ENCODE data around the gene ANKRD27. TPM values are rescaled to one million over a fixed set of nuclear protein-coding genes. Genes with fewer than 3 reads are reported as not detected.
"Not testable (repeated sequence)": the region's sequence is repeated elsewhere in the genome, so short reads cannot be mapped to it uniquely, and the experiment has no call there.

Gene ANKRD27
- total RNA-seq, 1 experiment from 2014 or later = 48.1 TPM

- H3K27me3 ChIP-seq (ENCODE audit: insufficient read depth, low read length); H3K4me2 ChIP-seq (ENCODE audit: low read length); H3K4me3 ChIP-seq (replicated peaks in 1 of 2; ENCODE audit: low read depth in 1 of 2, low read length in 2 of 2); DNase-seq (ENCODE audit: low read depth, low spot score); H3K9me2 ChIP-seq (ENCODE audit: insufficient read depth); POLR2A ChIA-PET; H3K9me3 ChIP-seq (ENCODE audit: control insufficient read depth in 1 of 2, insufficient read depth in 1 of 2, low read depth in 1 of 2, low read length in 2 of 2); H3K27ac ChIP-seq (ENCODE audit: low read depth, low read length); H3K4me1 ChIP-seq (ENCODE audit: control insufficient read depth in 1 of 2, insufficient read depth in 2 of 2, low read length in 2 of 2); BruUV-seq (replicated peaks); H2AFZ ChIP-seq (ENCODE audit: low read depth, low read length, poor library complexity, severe bottlenecking); H4K20me1 ChIP-seq (ENCODE audit: insufficient read depth); ATAC-seq; H3K9ac ChIP-seq (ENCODE audit: low read length): not testable (repeated sequence)
- intact Hi-C loops (cut with micrococcal nuclease) = loop anchor here (5.0 kb wide), 1 partner anchor 49 kb away; no protein-coding TSS in a partner anchor
- CTCF ChIA-PET = interaction anchor here (0.7 to 0.8 kb wide), 2 partner anchors 88 to 315 kb away, joined by 3 read pairs; partner anchors contain the start of gene CEP89
- H3K79me2 ChIP-seq (ENCODE audit: insufficient read depth, low read length) = peaks cover 52% of the 10 kb centered on the region
- H3K36me3 ChIP-seq (ENCODE audit: control insufficient read depth in 1 of 2, insufficient read depth in 2 of 2, low read length in 2 of 2) = peaks cover 4 to 11% of the 10 kb centered on the region in 2 experiments; a peak in 3 of 4 replicates
- RAD21 ChIA-PET (ENCODE audit: low non-redundant PET in 1 of 2, low total read pairs in 2 of 2, uncharacterized antibody in 2 of 2, unreplicated experiment in 2 of 2) = interaction anchor here in 1 of 2 experiments (0.5 kb wide), 1 partner anchor 26 kb away, joined by 3 read pairs; no protein-coding TSS in a partner anchor
Observed at GRCh38 chr19:32656379-32656778, 18.6 kb downstream of the ANKRD27 start.

GRCh38 chr19:32653599-32653915, 21.4 kb downstream of the ANKRD27 start:
- Histone ChIP-seq H3K4me3 (replicated peaks in 1 of 2; ENCODE audit: low read depth in 1 of 2, low read length in 2 of 2) (no peak overlapping the region), H3K79me2 (ENCODE audit: insufficient read depth, low read length) (peaks cover 25% of the 10 kb centered on the region; the same call in 1 of the 2 replicates), H4K20me1 (ENCODE audit: insufficient read depth) (no peaks in the 10 kb centered on the region), H2AFZ (ENCODE audit: low read depth, low read length, poor library complexity, severe bottlenecking) (no peak overlapping the region), H3K36me3 (ENCODE audit: control insufficient read depth in 1 of 2, insufficient read depth in 2 of 2, low read length in 2 of 2) (peaks cover 9 to 11% of the 10 kb centered on the region in 2 experiments; a peak in 3 of 4 replicates), H3K9ac (ENCODE audit: low read length) (no peak overlapping the region), H3K9me3 (ENCODE audit: control insufficient read depth in 1 of 2, insufficient read depth in 1 of 2, low read depth in 1 of 2, low read length in 2 of 2) (no peaks in the 10 kb centered on the region), H3K9me2 (ENCODE audit: insufficient read depth) (no peaks in the 10 kb centered on the region), H3K27ac (ENCODE audit: low read depth, low read length) (no peak overlapping the region), H3K4me2 (ENCODE audit: low read length) (no peak overlapping the region), H3K27me3 (ENCODE audit: insufficient read depth, low read length) (no peaks in the 10 kb centered on the region), H3K4me1 (ENCODE audit: control insufficient read depth in 1 of 2, insufficient read depth in 2 of 2, low read length in 2 of 2) (peaks cover 3 to 6% of the 10 kb centered on the region in 2 experiments; a peak in 3 of 4 replicates)
- no TSS peak for BruUV-seq (replicated peaks)
- intact Hi-C loops (cut with micrococcal nuclease) = no loop called here
- ChIA-PET CTCF (no interaction called here), POLR2A (no interaction called here), RAD21 (ENCODE audit: low non-redundant PET in 1 of 2, low total read pairs in 2 of 2, uncharacterized antibody in 2 of 2, unreplicated experiment in 2 of 2) (no interaction called here)
- DNase-seq (ENCODE audit: low read depth, low spot score) (no peak), ATAC-seq (no peak)
- TF ChIP-seq POLR2AphosphoS5 (IDR thresholded peaks at IDR 0.05; ENCODE audit: low read depth, low read length) (no peak), TCF7L2 (IDR thresholded peaks at IDR 0.05; ENCODE audit: borderline replicate concordance, extremely low read depth, insufficient read depth, insufficient read length) (no peak), ATF3 (IDR thresholded peaks at IDR 0.05) (no peak), ZNF274 (IDR thresholded peaks at IDR 0.05; ENCODE audit: low read depth, low read length) (no peak), FOSL1 (IDR thresholded peaks at IDR 0.05; ENCODE audit: low read depth) (no peak), POLR2A (IDR thresholded peaks at IDR 0.05; ENCODE audit: borderline replicate concordance, extremely low read depth, insufficient read depth, insufficient read length) (no peak), JUND (IDR thresholded peaks at IDR 0.05) (no peak), YY1 (IDR thresholded peaks at IDR 0.05; ENCODE audit: extremely low read depth, insufficient replicate concordance, low read depth, low read length) (no peak), CTCF (IDR thresholded peaks at IDR 0.05 in 2 of 3, conservative IDR thresholded peaks at IDR 0.05 in 1 of 3; ENCODE audit: borderline replicate concordance in 1 of 3, insufficient read depth in 1 of 3, low read depth in 2 of 3, low read length in 2 of 3) (no peak), REST (IDR thresholded peaks at IDR 0.05; ENCODE audit: low read depth) (no peak), SRF (IDR thresholded peaks at IDR 0.05; ENCODE audit: low read depth) (no peak), MAX (IDR thresholded peaks at IDR 0.05) (no peak), EGR1 (IDR thresholded peaks at IDR 0.05; ENCODE audit: low read depth) (no peak), EZH2phosphoT487 (IDR thresholded peaks at IDR 0.05; ENCODE audit: borderline replicate concordance) (no peak), CEBPB (IDR thresholded peaks at IDR 0.05; ENCODE audit: low read depth) (no peak), SP1 (IDR thresholded peaks at IDR 0.05; ENCODE audit: low read depth) (no peak)
